ENCODE results near the gene PIWIL4.

PIWIL4 gene

DNA sequence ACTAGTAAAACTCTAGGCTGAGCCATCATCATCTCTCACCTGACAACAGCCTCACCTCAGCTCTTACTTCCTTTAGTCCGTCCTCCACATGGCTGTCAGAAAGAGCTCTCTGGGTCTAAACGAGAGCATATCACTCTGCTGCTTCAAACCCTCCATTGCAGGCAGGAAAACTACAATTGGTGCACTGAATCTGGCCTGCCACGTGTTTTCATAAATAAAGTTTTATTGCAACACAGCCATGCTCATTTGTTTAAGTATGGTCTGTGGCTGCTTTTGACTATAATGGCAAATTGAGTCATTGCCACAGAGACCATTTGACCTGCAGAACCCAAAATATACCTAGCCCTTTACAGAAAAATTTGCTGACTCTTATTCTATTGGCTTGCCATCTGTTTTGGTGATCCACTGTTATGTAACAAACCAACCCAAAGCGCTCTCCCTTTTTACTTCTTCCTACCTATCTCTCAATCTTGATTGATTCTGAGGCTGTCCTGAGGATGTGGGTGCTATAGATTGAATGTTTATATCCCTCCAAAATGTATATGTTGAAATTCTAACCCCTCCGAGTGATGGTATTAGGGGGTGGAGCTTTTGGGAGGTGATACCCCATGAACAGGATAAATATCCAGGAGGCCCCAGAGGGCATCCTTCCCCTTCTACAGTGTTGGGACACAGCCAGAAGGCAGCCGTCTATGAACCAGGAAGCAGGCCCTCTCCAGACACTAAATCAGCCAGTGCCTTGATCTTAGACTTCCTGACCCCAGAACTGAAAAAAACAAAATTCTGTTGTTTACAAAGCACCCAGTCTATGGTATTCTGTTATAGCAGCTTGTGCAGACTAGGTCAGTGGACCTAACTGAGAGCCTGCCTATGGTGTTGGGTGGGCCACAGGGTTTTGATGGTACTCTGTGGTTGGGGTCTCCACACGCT is 99.9 kb downstream of the PIWIL4 start:
- no peak for DNase-seq

DNA sequence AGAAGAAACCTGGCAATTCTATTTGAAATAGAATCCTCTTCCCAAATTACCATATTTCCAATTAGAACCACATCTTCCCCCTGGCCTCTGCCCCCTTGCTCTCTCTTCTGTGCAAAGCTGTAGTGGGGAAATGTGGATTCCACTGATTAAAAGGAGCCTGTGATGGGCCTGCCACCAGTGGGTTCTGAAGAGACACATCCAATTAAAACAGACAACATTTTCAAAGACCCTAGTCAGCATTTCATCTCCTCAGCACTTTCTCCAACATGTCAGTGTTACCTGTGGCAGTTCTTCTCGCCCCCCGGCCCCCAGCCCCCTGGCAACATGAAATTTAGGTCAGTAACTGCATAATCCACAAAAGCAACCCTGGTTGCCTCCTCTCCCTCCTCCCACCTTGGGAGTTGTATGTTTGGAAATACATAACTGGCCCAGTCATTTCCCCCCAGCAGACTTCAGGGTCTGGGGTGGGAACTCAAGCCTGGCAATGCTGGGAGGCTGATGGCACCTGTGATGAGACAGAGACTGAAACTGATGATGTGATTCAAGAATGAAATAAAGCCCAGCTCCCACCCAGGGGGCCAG is 101.1 kb downstream of the PIWIL4 start:
- no peak for DNase-seq

DNA sequence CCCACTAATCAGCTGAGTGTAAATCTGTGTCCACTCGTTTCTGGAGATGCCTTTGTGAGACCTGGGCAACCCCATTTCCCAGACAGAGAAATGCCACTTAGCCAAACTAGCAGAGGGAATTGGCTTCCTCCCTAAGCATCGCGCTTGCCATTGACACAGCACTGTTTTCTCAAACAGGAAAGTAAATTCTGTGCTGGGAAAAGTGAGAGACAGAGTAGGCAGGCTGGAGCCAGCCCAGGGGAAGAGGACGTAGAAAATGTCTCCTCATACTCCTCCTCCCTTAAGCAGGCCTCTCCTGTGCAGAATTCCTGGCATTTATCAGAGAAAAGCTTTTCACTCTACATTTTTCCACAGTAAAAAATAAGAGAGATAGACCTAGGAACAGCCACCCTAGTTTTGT is 101.9 kb downstream of the PIWIL4 start:
- DNase-seq: no peak
